ENCODE data around the gene KLF13.

DNA sequence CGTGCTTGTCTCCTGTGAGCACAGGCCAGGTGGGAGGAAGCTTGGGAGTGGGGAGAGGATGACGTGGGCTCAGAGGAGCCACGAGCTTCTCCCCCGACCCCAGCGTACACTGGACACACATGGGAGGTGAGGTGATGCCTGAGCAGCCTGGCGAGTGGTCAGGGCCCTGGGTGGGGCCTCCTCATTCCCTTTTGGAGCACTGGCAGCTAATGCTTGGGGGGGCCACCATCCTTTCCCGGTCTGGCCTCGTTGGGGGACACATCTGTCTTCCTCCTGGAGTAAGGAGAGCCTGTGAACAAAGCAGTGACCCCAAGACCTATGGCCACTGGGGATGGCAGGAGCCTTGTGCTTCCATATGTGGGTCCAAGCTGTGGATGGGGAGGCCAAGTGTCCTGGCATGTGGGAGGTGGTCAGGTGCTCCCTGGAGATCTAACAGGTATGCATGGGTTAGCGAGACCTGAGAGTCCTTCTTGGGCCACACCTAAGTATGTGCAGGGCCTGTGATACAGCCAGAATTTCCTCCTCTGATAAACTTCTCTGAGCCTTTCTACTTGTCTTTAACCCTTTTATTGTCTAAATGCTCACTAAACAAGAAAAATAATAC lies 9.5 kb downstream of the KLF13 start:
- TF ChIP-seq, protein P1, sequence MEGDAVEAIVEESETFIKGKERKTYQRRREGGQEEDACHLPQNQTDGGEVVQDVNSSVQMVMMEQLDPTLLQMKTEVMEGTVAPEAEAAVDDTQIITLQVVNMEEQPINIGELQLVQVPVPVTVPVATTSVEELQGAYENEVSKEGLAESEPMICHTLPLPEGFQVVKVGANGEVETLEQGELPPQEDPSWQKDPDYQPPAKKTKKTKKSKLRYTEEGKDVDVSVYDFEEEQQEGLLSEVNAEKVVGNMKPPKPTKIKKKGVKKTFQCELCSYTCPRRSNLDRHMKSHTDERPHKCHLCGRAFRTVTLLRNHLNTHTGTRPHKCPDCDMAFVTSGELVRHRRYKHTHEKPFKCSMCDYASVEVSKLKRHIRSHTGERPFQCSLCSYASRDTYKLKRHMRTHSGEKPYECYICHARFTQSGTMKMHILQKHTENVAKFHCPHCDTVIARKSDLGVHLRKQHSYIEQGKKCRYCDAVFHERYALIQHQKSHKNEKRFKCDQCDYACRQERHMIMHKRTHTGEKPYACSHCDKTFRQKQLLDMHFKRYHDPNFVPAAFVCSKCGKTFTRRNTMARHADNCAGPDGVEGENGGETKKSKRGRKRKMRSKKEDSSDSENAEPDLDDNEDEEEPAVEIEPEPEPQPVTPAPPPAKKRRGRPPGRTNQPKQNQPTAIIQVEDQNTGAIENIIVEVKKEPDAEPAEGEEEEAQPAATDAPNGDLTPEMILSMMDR (IDR thresholded peaks at IDR 0.05; ENCODE audit: insufficient read depth, low read depth, low read length) = no peak
- no peak for TF ChIP-seq EZH2 (IDR thresholded peaks at IDR 0.05; ENCODE audit: insufficient read depth, low read length)

Data from astrocyte (in vitro differentiated cells and primary cell).